HEK293 (cell line): ENCODE measurements around the gene FAR1.

Source experiments
- OSR2 ChIP-seq: fragments of 450-650 bp; formaldehyde crosslinking; IDR thresholded peaks from 2 replicates; pipeline ENCODE4 v1.5.1; 2016; ENCODE audit warnings: missing biosample characterization, missing genetic modification characterization
- ZNF138 ChIP-seq: fragments of 450-650 bp; formaldehyde crosslinking; IDR thresholded peaks from 2 replicates; pipeline ENCODE4 v1.5.1; 2016; ENCODE audit warnings: missing biosample characterization, missing genetic modification characterization, borderline replicate concordance
- ZNF23 ChIP-seq: fragments of 450-650 bp; formaldehyde crosslinking; IDR thresholded peaks from 2 replicates; pipeline ENCODE4 v1.5.1; 2016; ENCODE audit warnings: missing biosample characterization, missing genetic modification characterization, borderline replicate concordance
- TF ChIP-seq, protein P1 (sequence below): fragments of 450-650 bp; formaldehyde crosslinking; IDR thresholded peaks from 2 replicates; pipeline ENCODE4 v1.5.1; 2016; ENCODE audit warnings: missing biosample characterization, missing genetic modification characterization
- TF ChIP-seq, protein P2 (sequence below): fragments of 450-650 bp; formaldehyde crosslinking; IDR thresholded peaks from 2 replicates; pipeline ENCODE4 v1.5.0; 2017; ENCODE audit warnings: missing biosample characterization, missing genetic modification characterization, borderline replicate concordance

- TF ChIP-seq, protein P1, sequence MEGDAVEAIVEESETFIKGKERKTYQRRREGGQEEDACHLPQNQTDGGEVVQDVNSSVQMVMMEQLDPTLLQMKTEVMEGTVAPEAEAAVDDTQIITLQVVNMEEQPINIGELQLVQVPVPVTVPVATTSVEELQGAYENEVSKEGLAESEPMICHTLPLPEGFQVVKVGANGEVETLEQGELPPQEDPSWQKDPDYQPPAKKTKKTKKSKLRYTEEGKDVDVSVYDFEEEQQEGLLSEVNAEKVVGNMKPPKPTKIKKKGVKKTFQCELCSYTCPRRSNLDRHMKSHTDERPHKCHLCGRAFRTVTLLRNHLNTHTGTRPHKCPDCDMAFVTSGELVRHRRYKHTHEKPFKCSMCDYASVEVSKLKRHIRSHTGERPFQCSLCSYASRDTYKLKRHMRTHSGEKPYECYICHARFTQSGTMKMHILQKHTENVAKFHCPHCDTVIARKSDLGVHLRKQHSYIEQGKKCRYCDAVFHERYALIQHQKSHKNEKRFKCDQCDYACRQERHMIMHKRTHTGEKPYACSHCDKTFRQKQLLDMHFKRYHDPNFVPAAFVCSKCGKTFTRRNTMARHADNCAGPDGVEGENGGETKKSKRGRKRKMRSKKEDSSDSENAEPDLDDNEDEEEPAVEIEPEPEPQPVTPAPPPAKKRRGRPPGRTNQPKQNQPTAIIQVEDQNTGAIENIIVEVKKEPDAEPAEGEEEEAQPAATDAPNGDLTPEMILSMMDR: no peak
- TF ChIP-seq ZNF23 (tag by site-specific recombination) (no peak), ZNF138 (tag by site-specific recombination) (no peak), OSR2 (tag by site-specific recombination) (no peak)
- TF ChIP-seq, protein P2, sequence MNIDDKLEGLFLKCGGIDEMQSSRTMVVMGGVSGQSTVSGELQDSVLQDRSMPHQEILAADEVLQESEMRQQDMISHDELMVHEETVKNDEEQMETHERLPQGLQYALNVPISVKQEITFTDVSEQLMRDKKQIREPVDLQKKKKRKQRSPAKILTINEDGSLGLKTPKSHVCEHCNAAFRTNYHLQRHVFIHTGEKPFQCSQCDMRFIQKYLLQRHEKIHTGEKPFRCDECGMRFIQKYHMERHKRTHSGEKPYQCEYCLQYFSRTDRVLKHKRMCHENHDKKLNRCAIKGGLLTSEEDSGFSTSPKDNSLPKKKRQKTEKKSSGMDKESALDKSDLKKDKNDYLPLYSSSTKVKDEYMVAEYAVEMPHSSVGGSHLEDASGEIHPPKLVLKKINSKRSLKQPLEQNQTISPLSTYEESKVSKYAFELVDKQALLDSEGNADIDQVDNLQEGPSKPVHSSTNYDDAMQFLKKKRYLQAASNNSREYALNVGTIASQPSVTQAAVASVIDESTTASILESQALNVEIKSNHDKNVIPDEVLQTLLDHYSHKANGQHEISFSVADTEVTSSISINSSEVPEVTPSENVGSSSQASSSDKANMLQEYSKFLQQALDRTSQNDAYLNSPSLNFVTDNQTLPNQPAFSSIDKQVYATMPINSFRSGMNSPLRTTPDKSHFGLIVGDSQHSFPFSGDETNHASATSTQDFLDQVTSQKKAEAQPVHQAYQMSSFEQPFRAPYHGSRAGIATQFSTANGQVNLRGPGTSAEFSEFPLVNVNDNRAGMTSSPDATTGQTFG: no peak
Measured at GRCh38 chr11:13767471-13767870, 99.0 kb downstream of the FAR1 start.
